H1 (cell line): ENCODE measurements around the gene CHST2. TPM values are rescaled to one million over a fixed set of nuclear protein-coding genes. Genes with fewer than 3 reads are reported as not detected.

ENCODE experiments used
- ATF2 ChIP-seq: IDR thresholded peaks from 2 replicates; pipeline ENCODE4 v1.6.1; 2012; ENCODE audit warnings: low read length, inconsistent platforms
- SIRT6 ChIP-seq: IDR thresholded peaks from one replicate; pipeline ENCODE4 v1.7.1; 2012; ENCODE audit warnings: low read length, inconsistent platforms
- polyA plus RNA-seq, 7 experiments: library from polyadenylated mRNA; depleted of rRNA in 3 of 7; stranded (reverse) in 5 of 7; unstranded in 2 of 7; fragments of >200 nt in 5 of 7; fragments of 200-250 nt in 2 of 7; gene quantifications; 1 replicate in 5 of 7; 2 replicates in 1 of 7; 4 replicates in 1 of 7; pipeline versions ENCODE4 v1.2.1 to v1.2.3, GENCODE V29; 2011 to 2013; ENCODE audit warnings: missing spikeins in 2 of 7, mixed read lengths in 2 of 7
- total RNA-seq: library from RNA; stranded (reverse); fragmentation: NEBNext Ultra II Directional; extraction: Animal tissue kit (Norgen Biotek cat#: 25700); gene quantifications from 2 replicates; pipeline ENCODE4 v1.2.1, GENCODE V29; 2021

CHST2 gene
- total and polyA plus RNA-seq, 2 of the 8 experiments (the other 6 are each of a cell fraction or from before 2014, with no cell fraction given): 3.2 to 15.1 TPM

GRCh38 chr3:143101792-143102381 is 17.7 kb upstream of the CHST2 start (continued):
- TF ChIP-seq ATF2 (no peak), SIRT6 (no peak)
- TF ChIP-seq, all 59 proteins: peak for 0
